Hematopoietic multipotent progenitor cell treated with erythropoietin and hydrocortisone succinate and interleukin-3 and kit ligand, for 17 days (in vitro differentiated cells): ENCODE data around the gene CLEC2D.
"Not testable (repeated sequence)": the region's sequence is repeated elsewhere in the genome, so short reads cannot be mapped to it uniquely, and the experiment has no call there.

Experiments used
- DNase-seq: peaks from one replicate; pipeline ENCODE4 v3.0.0-alpha.2; 2015; ENCODE audit warnings: low spot score

Gene CLEC2D

DNA sequence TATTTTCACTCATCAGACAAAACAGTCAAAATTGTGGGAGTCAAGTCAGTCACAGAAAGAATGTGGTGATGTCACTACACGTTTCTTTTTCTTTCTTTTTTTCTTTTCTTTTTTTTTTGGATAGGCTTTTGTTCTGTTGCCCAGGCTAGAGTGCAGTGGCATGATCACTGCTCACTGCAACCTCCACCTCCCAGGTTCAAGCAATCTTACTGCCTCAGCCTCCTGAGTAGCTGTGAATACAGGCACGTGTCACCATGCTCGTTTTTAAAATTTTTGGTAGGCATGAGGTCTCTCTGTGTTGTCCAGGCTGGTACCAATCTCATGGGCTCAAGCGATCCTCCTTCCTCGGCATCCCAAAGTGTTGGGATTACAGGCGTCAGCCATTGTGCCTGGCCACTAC, 61.1 kb downstream of the CLEC2D start:
- DNase-seq: no peak

DNA sequence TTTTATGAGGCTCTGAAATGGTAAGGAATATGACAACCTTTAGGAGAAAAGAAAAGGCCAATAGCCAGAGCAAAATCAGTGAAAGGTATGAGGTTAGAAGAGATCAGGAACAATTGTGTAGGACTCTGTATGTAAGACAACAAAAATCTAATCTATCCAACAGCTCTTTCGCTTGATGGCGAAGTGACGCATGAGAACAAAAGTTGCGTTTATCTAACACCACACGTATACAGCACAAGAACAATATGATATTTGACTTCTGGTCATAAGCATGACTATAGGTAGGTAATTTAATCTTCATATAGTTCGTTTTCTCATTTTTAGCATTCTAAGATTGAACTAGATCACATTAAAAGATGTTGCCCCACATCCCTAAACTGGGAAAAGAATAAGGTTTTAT, 61.9 kb downstream of the CLEC2D start:
- DNase-seq: no peak

DNA sequence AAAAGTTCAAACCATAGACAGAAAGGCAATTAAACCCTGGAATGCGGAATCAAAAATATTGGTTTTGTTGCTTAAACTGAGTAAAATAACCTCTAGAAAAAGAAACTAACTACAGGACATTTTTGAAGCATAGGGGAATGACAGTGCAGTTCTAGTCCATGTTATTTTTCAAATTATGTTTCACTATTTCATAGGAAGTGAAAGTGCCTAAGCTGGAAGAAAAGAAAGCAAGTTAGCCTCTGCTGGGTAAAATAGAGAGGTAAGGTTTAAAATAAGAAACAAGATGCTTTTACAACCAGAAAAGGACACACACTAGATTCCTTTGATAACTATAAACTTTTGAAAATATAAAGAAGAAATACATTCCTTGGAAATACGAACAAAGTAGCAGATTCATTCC, 62.3 kb downstream of the CLEC2D start:
- no peak for DNase-seq

DNA sequence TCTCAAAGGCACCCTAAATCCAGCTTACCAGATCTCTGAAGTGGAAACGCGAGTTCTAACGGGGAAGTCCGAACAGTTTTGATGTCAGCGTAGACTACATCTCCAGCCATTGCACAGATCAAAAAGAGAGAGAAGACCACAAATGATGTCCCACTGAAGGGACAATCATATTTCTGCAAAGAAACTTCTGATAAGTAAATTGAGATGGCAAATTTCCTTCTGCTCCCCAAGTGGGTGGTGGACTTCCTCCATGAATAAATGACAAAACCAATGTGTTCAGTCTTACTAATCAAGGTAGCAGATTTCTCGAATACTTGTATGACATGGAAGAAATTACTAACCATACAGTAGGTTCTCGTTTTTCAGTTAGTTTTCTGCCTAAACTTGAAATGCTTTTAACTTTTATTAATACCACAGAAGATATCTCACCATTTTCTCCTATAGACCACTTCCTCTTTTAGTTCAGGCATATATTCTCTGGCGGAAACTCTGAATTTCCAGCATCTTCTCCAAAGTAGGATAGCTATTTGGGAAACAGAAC, 63.5 kb downstream of the CLEC2D start, which contains the start of gene CLECL1:
Gene CLECL1, minus strand, starts transcription at position 177 of the 541 bp plus-strand sequence.
- no peak for DNase-seq

DNA sequence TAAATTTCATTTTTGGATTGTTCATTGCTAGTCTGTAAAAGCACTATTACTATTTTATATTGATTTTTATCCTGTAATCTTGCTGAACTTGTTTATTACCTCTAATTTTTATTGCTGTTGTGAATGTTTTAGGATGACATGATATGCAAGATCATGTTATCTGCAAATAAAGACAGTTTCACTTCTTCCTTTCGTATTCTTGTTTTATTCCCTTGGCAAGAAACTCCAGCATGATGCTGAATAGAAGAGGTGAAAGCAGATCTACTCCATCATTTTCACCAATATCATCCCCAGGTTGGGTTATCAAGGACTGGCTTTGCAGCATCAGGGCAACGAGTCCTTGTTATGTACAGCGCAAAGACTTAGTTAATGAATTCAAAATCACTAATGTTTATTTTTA, 66.1 kb downstream of the CLEC2D start:
- no peak for DNase-seq

DNA sequence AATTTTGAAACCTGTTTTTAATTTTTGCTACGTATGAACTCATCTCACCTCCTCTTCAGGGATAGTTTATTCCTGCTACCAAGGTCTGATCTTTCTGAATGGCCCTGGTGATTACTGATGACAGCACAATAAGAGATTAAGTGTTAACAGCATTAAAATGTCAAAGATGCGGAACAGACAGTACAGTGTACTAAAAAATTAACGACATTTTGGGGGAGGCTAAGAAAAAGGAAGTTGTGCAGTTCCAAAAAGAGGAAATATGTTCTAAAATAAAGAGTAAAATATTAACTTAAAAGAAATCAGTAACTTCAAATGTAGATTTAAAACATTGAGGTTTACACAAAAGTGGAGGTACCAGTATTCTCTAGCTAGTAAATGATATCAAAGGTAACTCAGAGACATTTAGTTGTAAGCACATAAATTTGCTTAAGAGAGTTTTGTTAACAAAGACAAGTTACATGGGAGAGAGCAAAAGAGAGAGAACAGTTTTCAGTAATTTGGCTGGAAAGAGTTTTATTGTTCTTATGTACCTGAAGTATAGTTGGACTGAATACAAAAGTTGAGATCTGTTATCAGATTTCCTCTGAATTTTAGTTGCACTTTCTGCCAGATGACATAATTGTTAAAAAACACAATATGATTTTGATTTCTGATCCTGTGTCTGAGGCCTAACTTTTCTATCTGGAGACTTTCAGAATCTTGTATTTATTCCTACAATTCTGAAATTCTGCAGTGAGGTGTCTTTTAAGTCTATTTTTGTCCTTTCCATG, 67.6 kb downstream of the CLEC2D start:
- no peak for DNase-seq

DNA sequence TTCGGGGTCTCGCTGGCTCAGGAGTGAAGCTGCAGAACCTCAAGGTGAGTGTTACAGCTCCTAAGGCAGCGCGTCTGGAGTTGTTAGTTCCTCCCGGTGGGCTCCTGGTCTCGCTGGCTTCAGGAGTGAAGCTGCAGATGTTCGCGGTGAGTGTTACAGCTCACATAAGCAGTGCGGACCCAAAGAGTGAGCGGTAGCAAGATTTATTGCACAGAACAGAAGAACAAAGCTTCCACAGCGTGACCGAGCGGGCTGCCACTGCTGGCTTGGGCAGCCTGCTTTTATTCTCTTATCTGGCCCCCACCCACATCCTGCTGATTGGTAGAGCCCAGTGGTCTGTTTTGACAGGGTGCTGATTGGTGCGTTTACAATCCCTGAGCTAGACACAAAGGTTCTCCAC, 69.4 kb downstream of the CLEC2D start:
- not testable (repeated sequence) for DNase-seq

DNA sequence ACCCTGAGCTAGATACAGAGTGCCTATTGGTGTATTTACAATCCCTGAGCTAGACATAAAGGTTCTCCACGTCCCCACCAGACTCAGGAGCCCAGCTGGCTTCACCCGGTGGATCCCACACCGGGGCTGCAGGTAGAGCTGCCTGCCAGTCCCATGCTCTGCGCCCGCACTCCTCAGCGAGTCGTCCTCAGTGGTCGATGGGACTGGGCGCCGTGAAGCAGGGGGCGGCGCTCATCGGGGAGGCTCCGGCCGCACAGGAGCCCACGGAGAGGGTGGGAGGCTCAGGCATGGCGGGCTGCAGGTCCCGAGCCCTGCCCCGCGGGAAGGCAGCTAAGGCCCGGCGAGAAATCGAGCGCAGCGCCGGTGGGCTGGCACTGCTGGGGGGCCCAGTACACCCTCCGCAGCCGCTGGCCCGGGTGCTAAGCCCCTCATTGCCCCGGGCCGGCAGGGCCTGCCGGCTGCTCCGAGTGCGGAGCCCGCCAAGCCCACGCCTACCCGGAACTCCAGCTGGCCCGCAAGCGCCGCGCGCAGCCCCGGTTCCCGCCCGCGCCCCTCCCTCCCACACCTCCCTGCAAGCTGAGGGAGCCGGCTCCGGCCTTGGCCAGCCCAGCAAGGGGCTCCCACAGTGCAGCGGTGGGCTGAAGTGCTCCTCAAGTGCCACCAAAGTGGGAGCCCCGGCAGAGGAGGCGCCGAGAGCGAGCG, 70.0 kb downstream of the CLEC2D start:
- not testable (repeated sequence) for DNase-seq

DNA sequence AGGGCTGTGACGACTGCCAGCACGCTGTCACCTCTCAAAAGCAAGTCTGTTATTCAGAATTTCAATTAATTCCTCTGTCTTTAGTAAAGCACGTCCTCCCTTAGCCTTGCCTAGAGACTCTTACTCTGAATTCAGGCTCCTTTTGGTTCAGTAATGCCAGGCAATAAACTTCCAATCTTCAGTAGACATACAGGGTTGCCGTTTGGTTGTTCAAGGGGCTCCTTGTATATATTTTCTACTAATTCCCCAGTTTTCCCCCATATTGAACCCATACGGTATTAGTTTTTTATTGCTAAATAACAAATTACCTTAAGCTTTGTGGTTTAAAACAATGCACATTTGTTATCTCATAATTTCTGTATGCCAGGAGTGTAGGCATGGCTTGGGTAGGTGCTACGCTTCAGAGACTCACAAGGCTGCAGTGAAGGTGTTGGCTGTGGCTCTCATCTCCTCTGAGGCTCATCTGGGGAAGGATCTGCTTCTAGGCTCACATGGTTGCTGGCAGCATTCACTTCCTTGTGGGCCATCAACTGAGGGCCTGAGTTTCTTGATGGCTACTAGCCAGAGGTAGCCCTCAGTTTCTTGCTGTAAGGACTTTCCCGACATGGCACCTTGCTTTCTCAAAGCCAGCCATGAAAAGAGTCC, 70.7 kb downstream of the CLEC2D start:
- no peak for DNase-seq

DNA sequence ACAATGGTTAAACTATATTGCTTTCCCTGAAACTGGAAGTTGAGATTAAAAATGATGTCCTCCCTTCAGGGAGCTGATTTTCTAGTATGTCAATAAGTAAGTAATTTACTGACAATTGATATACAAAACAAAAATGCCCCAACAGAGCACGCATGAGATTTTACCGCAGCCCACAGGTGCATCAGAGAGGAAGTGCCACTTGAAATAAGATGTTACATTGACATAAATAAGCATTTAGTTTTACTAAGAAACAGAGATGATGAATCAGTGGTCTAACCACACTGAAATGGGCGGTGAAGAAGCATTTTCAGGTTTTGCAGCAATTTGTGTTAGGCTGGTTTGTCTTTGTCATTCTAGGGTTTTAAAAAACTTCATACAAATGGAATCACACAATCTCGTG, 72.2 kb downstream of the CLEC2D start:
- no peak for DNase-seq

DNA sequence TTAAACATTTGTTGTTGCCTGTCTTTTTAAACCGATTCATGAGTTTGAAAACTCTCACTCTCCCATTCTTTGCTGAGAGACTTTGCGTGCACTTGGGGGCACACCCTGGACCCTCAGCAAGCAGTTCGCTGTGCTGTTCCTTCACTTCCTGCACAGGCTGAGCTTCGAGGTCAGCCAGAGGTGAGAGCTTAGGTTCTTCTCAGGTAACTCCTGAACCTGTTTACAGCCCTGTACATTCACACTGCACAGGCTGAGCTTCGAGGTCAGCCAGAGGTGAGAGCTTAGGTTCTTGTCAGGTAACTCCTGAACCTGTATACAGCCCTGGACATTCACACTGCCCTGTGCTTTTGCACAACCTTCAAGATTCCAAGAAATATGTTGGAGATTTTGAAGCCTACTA, 73.1 kb downstream of the CLEC2D start:
- no peak for DNase-seq

DNA sequence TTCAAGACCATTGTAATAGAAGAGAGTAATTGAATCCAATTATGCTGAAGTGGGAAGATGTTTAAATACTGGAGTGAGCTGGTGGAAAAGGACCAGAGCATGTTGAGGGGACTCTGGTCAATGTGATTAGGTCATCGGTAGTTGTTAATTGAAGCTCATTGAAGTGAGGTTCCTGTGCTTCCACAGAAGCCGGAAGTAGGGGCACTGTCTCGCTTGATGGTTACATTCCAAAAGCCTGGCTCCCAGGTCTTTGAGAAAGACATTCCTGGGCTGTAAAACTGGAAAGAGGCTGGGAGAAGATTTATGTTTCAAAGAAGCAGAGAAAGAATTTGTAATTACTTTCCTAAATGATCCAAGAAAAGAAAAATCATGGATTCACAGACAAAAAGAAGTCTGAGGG, 75.7 kb downstream of the CLEC2D start:
- no peak for DNase-seq
